Measurements from ENCODE around the gene LCN15. TPM values are rescaled to one million over a fixed set of nuclear protein-coding genes. Genes with fewer than 3 reads are reported as not detected.
A peak's percentile ranks its signal among the peaks of the same experiment; 100 is the strongest.

The LCN15 gene
- total and polyA plus RNA-seq, 2 of the 13 experiments (the other 11 are each of a cell fraction or from before 2014, with no cell fraction given): 1.3 to 53.7 TPM

GRCh38 chr9:136803551-136804508 is 39.5 kb upstream of the LCN15 start (continued):
- TF ChIP-seq PAXIP1 (CRISPR knock-in tag; conservative IDR thresholded peaks at IDR 0.05) (no peak), ZNF7 (CRISPR knock-in tag; IDR thresholded peaks at IDR 0.05) (no peak), ZBTB10 (CRISPR knock-in tag; IDR thresholded peaks at IDR 0.05; ENCODE audit: borderline replicate concordance) (no peak), ZBTB21 (CRISPR knock-in tag; IDR thresholded peaks at IDR 0.05) (no peak), ZNF510 (CRISPR knock-in tag; IDR thresholded peaks at IDR 0.05; ENCODE audit: low read depth) (no peak), ZNF414 (CRISPR knock-in tag; IDR thresholded peaks at IDR 0.05) (no peak), SIN3A (IDR thresholded peaks at IDR 0.05; ENCODE audit: borderline replicate concordance, low read depth, low read length) (no peak), HMG20A (CRISPR knock-in tag; IDR thresholded peaks at IDR 0.05; ENCODE audit: borderline replicate concordance) (no peak), ARNT2 (CRISPR knock-in tag; IDR thresholded peaks at IDR 0.05; ENCODE audit: low read depth) (no peak), ZNF781 (CRISPR knock-in tag; IDR thresholded peaks at IDR 0.05; ENCODE audit: borderline replicate concordance, not compliant biosample characterization) (no peak), ZNF776 (CRISPR knock-in tag; IDR thresholded peaks at IDR 0.05) (0 out of 2 replicates have a peak, but pooled peaks have one; percentile 15), ZNF281 (CRISPR knock-in tag; IDR thresholded peaks at IDR 0.05; ENCODE audit: borderline replicate concordance) (no peak), ZNF557 (CRISPR knock-in tag; IDR thresholded peaks at IDR 0.05) (no peak), RBFOX2 (IDR thresholded peaks at IDR 0.05; ENCODE audit: low read depth, low read length) (peak; percentile 74), CENPT (CRISPR knock-in tag; IDR thresholded peaks at IDR 0.05; ENCODE audit: low read depth) (0 out of 2 replicates have a peak, but pooled peaks have one; percentile 16), FOXJ3 (CRISPR knock-in tag; IDR thresholded peaks at IDR 0.05; ENCODE audit: borderline replicate concordance) (no peak), IRF1 (CRISPR knock-in tag; IDR thresholded peaks at IDR 0.05; ENCODE audit: low read depth) (no peak)
